IPS-NIHi11 (cell line): Measurements from ENCODE around the gene CDH5.
"Not testable (repeated sequence)": the region's sequence is repeated elsewhere in the genome, so short reads cannot be mapped to it uniquely, and the experiment has no call there.

Source experiments
- DNase-seq: peaks from one replicate; pipeline ENCODE4 v3.0.0; 2012; ENCODE audit warnings: mixed read lengths, low spot score

Gene CDH5

GRCh38 chr16:66366433-66367299 is at the start of gene CDH5:
Gene CDH5, plus strand, starts transcription at chr16:66366691. Its CDS starts 12,647 bp downstream, at chr16:66379338.
- DNase-seq: no peak

GRCh38 chr16:66318505-66318904 is 48.0 kb upstream of the CDH5 start:
- DNase-seq: no peak

- no peak for DNase-seq
Observed at GRCh38 chr16:66320774-66321173, 45.7 kb upstream of the CDH5 start.

GRCh38 chr16:66322174-66322573 is 44.3 kb upstream of the CDH5 start:
- DNase-seq: no peak

GRCh38 chr16:66324815-66325515 is 41.5 kb upstream of the CDH5 start:
- DNase-seq: peak; percentile 78

- DNase-seq: no peak
Observed at GRCh38 chr16:66325717-66326376, 40.6 kb upstream of the CDH5 start.

- DNase-seq: no peak
Observed at GRCh38 chr16:66326991-66327513, 39.4 kb upstream of the CDH5 start.

GRCh38 chr16:66328282-66328681 is 38.2 kb upstream of the CDH5 start:
- DNase-seq: no peak

- DNase-seq: not testable (repeated sequence)
Observed at GRCh38 chr16:66331464-66331863, 35.0 kb upstream of the CDH5 start.

- DNase-seq: no peak
Observed at GRCh38 chr16:66332634-66333610, 33.6 kb upstream of the CDH5 start.

- DNase-seq: no peak
Observed at GRCh38 chr16:66334853-66335574, 31.5 kb upstream of the CDH5 start.

- no peak for DNase-seq
Observed at GRCh38 chr16:66335704-66336329, 30.7 kb upstream of the CDH5 start.

- no peak for DNase-seq
Observed at GRCh38 chr16:66337463-66338188, 28.9 kb upstream of the CDH5 start.

GRCh38 chr16:66342294-66342900 is 24.1 kb upstream of the CDH5 start:
- peak; percentile 86 for DNase-seq

GRCh38 chr16:66344533-66345145 is 21.9 kb upstream of the CDH5 start:
- DNase-seq: no peak

- no peak for DNase-seq
Observed at GRCh38 chr16:66346221-66346620, 20.3 kb upstream of the CDH5 start.

GRCh38 chr16:66352304-66352703 is 14.2 kb upstream of the CDH5 start:
- no peak for DNase-seq

GRCh38 chr16:66353055-66353454 is 13.4 kb upstream of the CDH5 start:
- DNase-seq: no peak
